Epithelial cell of prostate (primary cell): ENCODE data around the gene CLSTN1.
A peak's percentile ranks its signal among the peaks of the same experiment; 100 is the strongest.
"Not testable (repeated sequence)": the region's sequence is repeated elsewhere in the genome, so short reads cannot be mapped to it uniquely, and the experiment has no call there.

Source experiments
- DNase-seq: peaks from one replicate; pipeline ENCODE4 v3.0.0-alpha.2; 2011; ENCODE audit warnings: low read depth, low spot score
- H3K27ac ChIP-seq: fragments of 450-650 bp; 2 replicates; pipeline ENCODE4 v1.5.1; 2017; ENCODE audit warnings: mild to moderate bottlenecking

Gene CLSTN1

DNA sequence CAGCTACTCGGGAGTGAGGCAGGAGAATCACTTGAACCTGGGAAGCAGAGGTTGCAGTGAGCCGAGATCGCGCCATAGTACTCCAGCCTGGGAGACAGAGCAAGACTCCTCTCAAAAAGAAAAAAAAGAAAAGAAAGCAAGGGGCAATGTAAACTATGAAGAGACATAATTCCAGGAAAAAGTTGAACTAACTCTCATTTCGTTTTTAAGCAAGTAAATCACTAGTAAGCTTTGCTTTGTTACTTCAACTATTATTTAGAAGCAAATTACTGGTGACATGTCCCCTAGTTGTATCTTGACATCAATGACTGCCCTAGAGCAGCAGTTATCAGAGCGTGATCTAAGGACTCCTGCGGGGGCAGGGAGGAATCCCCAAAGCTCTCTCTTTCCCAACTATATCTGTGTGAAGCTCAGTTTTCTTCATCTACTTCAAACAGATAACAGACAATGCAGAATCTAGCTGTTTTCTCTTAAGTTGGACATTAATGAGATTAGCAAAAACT, 18.7 kb downstream of the CLSTN1 start:
- H3K27ac ChIP-seq = peak overlapping the region; percentile 83
- no peak for DNase-seq

DNA sequence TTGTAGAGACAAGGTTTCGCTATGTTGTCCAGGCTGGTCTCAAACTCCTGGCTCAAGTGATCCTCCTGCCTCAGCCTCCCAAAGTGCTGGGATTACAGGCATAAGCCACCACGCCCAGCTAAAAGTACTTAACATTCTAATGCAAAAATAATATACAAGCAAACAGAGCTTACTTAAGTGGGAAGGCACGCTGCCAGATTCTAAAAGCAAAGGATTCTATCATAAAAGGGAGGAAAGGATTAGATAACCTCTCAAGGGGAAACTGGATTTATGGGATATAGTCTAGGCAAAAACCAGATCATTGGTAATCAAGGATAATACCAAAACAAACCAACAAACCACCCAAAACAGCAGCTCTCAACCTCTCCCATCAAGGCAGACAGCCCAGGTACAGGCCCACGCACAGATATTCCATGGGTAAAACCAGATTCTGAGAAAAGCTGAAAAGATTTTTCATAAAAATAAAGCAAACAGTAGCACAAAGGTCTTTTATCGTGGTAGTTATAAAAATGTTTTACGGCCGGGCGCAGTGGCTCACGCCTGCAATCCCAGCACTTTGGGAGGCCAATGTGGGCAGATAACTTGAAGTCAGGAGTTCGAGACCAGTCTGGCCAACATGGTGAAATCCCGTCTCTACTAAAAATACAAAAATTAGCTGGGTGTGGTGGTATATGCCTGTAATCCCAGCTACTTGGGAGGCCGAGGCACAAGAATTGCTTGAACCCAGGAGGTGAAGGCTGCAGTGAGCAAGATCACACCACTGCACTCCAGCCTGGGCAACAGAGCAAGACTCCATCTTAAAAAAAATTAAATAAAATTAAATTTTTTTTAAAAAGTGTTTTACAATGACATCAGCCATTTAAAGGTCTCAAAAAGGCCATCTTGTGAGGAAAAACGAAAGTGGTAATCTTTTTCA, 20.5 kb downstream of the CLSTN1 start:
- H3K27ac ChIP-seq = peak overlapping the region; percentile 83
- not testable (repeated sequence) for DNase-seq

GRCh38 chr1:9801909-9802308, 21.9 kb downstream of the CLSTN1 start:
- DNase-seq = no peak
- no peak overlapping the region for H3K27ac ChIP-seq

- H3K27ac ChIP-seq = peak overlapping the region; percentile 33
- no peak for DNase-seq
Observed at GRCh38 chr1:9798236-9799130, 25.3 kb downstream of the CLSTN1 start.

DNA sequence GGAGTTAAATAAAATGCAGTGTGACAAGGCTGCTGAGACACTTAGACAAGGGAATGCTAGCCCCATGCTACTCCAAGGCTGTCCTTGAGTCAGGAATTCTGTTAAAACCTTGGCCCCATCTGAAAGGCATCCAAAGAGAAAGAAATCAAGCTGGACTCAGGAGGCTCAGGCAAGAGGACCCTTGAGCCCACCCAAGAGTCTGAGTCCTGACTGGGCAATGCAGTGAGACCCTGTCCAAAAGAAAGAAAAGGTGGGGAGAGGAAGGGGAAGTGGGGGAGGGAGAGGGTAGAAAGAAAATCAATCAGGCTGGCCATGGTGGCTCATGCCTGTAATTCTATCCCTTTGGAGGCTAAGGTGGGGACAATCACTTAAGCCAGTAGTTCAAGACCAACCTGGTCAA, 26.7 kb downstream of the CLSTN1 start:
- DNase-seq = no peak
- H3K27ac ChIP-seq = no peak overlapping the region

- DNase-seq = no peak
- no peak overlapping the region for H3K27ac ChIP-seq
Observed at GRCh38 chr1:9794081-9794480, 29.7 kb downstream of the CLSTN1 start.

- no peak overlapping the region for H3K27ac ChIP-seq
- DNase-seq = no peak
Observed at GRCh38 chr1:9793291-9793690, 30.5 kb downstream of the CLSTN1 start.

GRCh38 chr1:9792156-9793042, 31.4 kb downstream of the CLSTN1 start:
- no peak for DNase-seq
- H3K27ac ChIP-seq = no peak overlapping the region

- not testable (repeated sequence) for H3K27ac ChIP-seq, DNase-seq
Observed at GRCh38 chr1:9789700-9790099, 34.1 kb downstream of the CLSTN1 start.

DNA sequence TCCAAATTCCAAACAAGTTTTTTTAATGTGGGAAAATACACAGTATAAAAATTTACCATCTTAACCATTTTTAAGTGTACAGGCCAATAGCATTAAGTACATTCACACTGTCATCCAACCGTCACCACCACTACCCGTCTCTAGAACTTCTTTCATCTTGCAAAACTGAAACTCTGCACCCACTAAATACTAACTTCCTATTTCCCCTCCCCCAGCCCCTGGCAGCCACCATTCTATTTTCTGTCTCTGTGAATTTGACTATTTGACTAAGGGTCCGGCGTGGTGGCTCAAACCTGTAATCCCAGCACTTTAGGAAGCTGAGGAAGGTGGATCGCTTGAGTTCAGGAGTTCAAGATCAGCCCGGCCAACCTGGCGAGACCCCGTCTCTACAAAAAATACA, 36.1 kb downstream of the CLSTN1 start:
- H3K27ac ChIP-seq = no peak overlapping the region
- DNase-seq = no peak

DNA sequence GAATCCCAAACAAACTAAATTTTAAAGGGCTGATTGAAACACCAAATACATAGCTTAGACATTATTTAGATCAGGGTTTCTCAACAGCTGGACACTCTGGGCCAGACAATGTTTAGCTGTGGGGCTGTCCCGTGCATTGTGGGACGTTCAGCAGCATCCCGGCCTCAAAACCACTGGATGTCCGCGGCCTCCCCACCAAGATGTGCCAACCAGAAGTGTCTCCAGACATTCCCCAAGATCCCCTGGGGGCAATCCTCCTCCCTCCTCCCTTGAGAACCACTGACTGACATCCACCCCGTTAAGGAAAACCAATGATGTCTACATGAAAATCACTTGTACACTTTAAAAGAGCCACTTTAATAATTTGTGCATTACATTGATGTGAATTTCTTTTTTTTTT, 38.4 kb downstream of the CLSTN1 start:
- H3K27ac ChIP-seq = peak overlapping the region; percentile 69
- DNase-seq = no peak

- no peak for DNase-seq
- peak overlapping the region; percentile 69 for H3K27ac ChIP-seq
Observed at GRCh38 chr1:9784508-9785133, 39.1 kb downstream of the CLSTN1 start.

DNA sequence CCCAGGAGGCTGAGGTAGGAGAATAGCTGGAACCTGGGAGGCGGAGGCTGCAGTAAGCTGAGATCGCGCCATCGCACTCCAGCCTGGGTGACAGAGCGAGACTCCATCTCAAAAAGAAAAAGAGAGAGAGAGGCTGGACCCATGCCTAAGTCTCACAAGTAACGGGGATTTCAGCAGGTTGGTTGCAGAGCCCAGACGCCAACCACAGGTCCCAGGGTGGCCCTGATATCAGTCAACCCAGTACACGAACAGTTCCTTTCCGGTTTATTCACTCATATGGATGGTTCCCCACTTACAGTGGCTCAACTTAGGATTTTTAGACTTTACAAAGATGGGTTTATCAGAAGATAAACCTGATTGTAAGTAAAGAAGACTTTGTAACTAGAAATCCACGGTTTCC, 40.9 kb downstream of the CLSTN1 start:
- no peak for DNase-seq
- H3K27ac ChIP-seq = peak overlapping the region; percentile 69

DNA sequence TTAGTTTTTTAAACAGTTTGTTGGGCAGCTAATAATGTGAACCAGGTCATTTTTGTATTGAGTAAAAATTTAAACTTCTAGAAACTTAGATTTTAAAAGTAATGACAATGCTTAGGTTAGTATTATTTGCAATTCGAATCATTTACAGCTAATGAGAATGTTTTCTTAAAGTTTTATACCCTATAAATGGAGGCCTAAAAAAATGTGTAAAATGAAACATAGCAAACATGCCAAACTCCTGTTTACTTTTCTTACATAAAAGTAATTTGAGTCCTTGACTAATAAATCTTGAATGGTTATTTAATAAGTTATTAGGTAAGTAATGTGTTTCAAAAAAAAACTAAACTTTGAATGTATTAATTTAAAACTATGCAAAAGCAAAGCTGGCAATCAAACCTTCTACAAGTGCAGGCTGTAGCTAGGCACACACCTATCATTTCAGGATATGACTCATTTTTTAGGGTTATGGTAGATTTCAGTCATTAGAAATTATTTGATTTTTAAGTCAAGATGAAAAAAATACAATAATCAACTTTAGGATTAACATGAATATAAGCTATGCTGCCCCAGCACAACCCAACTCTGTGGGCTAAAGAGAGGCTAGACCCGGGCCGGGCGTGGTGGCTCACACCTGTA, 41.5 kb downstream of the CLSTN1 start:
- H3K27ac ChIP-seq = peak overlapping the region; percentile 69
- DNase-seq = no peak

- H3K27ac ChIP-seq = peak overlapping the region; percentile 69
- no peak for DNase-seq
Observed at GRCh38 chr1:9780554-9781110, 43.1 kb downstream of the CLSTN1 start.

DNA sequence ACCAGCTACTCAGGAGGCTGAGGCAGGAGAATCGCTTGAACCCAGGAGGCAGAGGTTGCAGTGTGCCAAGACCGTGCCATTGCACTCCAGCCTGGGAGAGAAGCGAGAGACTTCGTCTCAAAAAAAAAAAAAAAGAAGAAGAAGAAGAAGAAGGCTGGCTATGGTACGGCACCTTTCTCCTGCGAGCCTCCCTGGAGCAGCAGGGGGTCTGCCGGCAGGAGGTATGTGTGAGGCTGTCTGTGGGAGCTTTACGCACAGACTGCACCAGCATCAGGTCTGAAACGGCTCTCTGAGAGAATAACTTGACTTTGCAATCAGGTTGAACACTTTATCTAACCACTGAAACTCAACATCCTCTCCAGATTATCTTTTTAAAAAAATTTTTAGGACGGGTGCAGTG, 44.9 kb downstream of the CLSTN1 start:
- H3K27ac ChIP-seq = no peak overlapping the region
- no peak for DNase-seq

GRCh38 chr1:9776685-9777084, 47.1 kb downstream of the CLSTN1 start:
- peak overlapping the region; percentile 79 for H3K27ac ChIP-seq
- no peak for DNase-seq
